ENCODE measurements around the gene CDC42BPB.

The CDC42BPB gene

DNA sequence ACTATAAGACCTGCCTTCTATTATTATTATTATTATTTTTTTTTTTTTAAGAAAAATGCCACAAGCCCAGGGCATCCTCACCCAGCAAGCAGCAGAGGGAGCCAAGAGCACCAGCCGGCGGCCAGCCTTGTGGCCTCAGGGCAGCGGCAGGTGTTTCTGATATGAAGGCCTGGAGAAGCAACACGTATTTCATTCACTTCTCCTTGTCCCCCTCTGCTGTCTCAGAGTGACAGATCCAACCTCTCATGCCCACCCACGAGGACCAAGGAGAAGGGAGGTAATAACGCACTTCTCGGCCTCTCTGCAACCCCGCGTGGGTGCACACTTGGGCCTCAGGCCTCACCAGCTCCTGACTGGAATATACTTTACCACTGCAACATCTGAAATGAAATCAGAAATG is 25.4 kb downstream of the CDC42BPB start:
- Histone ChIP-seq H3K9me2 (replicated peaks; ENCODE audit: insufficient read depth, low read length) (no peaks in the 10 kb centered on the region), H3K4me3 (ENCODE audit: low read length) (no peak overlapping the region), H3K36me3 (replicated peaks; ENCODE audit: insufficient read depth, low read length) (no peaks in the 10 kb centered on the region), H3K4me1 (ENCODE audit: low read length) (no peaks in the 10 kb centered on the region), H3K4me2 (ENCODE audit: low read depth, low read length) (no peak overlapping the region), H3K27ac (ENCODE audit: low read length) (no peak overlapping the region), H3K9ac (ENCODE audit: low read length) (no peak overlapping the region), H4K20me1 (ENCODE audit: insufficient read depth, low read length) (no peaks in the 10 kb centered on the region), H3K27me3 (replicated peaks; ENCODE audit: insufficient read depth, low read length) (no peaks in the 10 kb centered on the region), H3K79me2 (ENCODE audit: low read length) (no peaks in the 10 kb centered on the region), H3K9me3 (replicated peaks; ENCODE audit: insufficient read depth, low read length) (no peaks in the 10 kb centered on the region), H2AFZ (ENCODE audit: low read length) (no peak overlapping the region), H3F3A (ENCODE audit: insufficient read depth, low read length) (no peaks in the 10 kb centered on the region)
- DNase-seq: no peak
- no peak for TF ChIP-seq EZH2 (optimal IDR thresholded peaks at IDR 0.05; ENCODE audit: low read depth, low read length)
- TF ChIP-seq EZH2phosphoT487 (IDR thresholded peaks at IDR 0.05; ENCODE audit: low read length): no peak
- TF ChIP-seq, protein P1, sequence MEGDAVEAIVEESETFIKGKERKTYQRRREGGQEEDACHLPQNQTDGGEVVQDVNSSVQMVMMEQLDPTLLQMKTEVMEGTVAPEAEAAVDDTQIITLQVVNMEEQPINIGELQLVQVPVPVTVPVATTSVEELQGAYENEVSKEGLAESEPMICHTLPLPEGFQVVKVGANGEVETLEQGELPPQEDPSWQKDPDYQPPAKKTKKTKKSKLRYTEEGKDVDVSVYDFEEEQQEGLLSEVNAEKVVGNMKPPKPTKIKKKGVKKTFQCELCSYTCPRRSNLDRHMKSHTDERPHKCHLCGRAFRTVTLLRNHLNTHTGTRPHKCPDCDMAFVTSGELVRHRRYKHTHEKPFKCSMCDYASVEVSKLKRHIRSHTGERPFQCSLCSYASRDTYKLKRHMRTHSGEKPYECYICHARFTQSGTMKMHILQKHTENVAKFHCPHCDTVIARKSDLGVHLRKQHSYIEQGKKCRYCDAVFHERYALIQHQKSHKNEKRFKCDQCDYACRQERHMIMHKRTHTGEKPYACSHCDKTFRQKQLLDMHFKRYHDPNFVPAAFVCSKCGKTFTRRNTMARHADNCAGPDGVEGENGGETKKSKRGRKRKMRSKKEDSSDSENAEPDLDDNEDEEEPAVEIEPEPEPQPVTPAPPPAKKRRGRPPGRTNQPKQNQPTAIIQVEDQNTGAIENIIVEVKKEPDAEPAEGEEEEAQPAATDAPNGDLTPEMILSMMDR (IDR thresholded peaks at IDR 0.05; ENCODE audit: low read length): no peak

DNA sequence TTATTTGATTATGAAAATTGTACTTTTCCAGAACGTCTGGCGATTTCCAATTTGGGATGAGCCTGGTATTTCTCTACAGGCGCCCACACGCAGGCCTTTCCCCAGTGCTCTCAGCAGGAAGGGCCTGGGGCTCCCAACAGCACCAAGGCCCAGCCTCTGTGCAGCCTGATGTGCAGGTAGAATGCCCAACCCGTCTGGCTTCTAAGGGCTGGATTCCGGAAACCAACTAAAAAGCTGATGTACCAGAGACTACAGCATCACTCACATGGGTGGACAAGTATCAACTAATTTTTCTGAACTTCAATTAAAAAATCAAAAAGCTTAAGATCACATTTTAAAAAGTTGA is 25.8 kb downstream of the CDC42BPB start:
- Histone ChIP-seq H3K9me3 (replicated peaks; ENCODE audit: insufficient read depth, low read length) (no peaks in the 10 kb centered on the region), H3K4me1 (ENCODE audit: low read length) (no peaks in the 10 kb centered on the region), H3K27me3 (replicated peaks; ENCODE audit: insufficient read depth, low read length) (no peaks in the 10 kb centered on the region), H3K4me3 (ENCODE audit: low read length) (no peak overlapping the region), H3K9me2 (replicated peaks; ENCODE audit: insufficient read depth, low read length) (no peaks in the 10 kb centered on the region), H3K79me2 (ENCODE audit: low read length) (no peaks in the 10 kb centered on the region), H2AFZ (ENCODE audit: low read length) (no peak overlapping the region), H3K9ac (ENCODE audit: low read length) (no peak overlapping the region), H3F3A (ENCODE audit: insufficient read depth, low read length) (no peaks in the 10 kb centered on the region), H3K27ac (ENCODE audit: low read length) (no peak overlapping the region), H3K36me3 (replicated peaks; ENCODE audit: insufficient read depth, low read length) (no peaks in the 10 kb centered on the region), H3K4me2 (ENCODE audit: low read depth, low read length) (no peak overlapping the region), H4K20me1 (ENCODE audit: insufficient read depth, low read length) (no peaks in the 10 kb centered on the region)
- DNase-seq: no peak
- no peak for TF ChIP-seq EZH2phosphoT487 (IDR thresholded peaks at IDR 0.05; ENCODE audit: low read length)
- TF ChIP-seq, protein P1 (IDR thresholded peaks at IDR 0.05; ENCODE audit: low read length): no peak
- no peak for TF ChIP-seq EZH2 (optimal IDR thresholded peaks at IDR 0.05; ENCODE audit: low read depth, low read length)

DNA sequence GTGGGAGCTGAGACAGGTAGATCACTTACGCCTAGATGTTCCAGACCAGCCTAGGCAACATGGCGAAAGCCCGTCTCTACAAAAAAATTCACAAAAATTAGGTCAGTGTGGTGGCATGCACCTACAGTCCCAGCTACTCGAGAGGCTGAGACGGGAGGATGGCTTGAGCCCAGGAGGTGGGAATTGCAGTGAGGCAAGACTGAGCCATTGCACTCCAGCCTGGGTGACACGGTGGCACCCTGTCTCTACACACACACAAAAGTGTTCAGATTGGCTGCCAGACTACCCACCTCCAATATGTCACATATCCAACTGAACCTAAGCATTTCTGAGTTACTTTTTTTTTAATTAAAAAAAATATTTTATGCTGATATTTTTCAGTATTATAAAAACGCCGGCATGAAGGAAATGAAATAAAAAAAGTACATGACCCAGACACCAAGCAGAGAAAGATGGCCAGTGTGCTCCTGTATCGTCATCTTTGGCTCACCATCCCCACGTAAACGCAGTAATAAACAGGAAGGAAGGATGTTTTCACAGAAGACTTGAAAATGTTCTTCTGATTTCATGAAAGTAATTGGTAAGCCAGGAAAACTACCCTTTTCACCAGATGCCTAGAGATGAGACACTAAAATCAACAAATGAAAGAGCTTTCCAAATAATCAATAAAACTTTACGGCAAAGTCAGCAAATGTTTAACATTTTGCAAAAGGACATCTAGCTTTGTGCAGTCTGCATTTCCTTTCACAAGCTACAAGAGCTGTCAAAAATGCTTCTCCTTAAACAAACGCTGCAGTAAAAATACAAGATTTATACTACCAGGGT is 26.4 kb downstream of the CDC42BPB start:
- H3K27ac ChIP-seq (ENCODE audit: low read length): no peak overlapping the region
- H3K4me1 ChIP-seq (ENCODE audit: low read length): no peaks in the 10 kb centered on the region
- H3K9me3 ChIP-seq (replicated peaks; ENCODE audit: insufficient read depth, low read length): no peaks in the 10 kb centered on the region
- H2AFZ ChIP-seq (ENCODE audit: low read length): no peak overlapping the region
- no peak overlapping the region for H3K9ac ChIP-seq (ENCODE audit: low read length)
- no peaks in the 10 kb centered on the region for H3K27me3 ChIP-seq (replicated peaks; ENCODE audit: insufficient read depth, low read length)
- TF ChIP-seq, protein P1 (IDR thresholded peaks at IDR 0.05; ENCODE audit: low read length): no peak
- TF ChIP-seq EZH2 (optimal IDR thresholded peaks at IDR 0.05; ENCODE audit: low read depth, low read length) (no peak), EZH2phosphoT487 (IDR thresholded peaks at IDR 0.05; ENCODE audit: low read length) (no peak)
- H3K36me3 ChIP-seq (replicated peaks; ENCODE audit: insufficient read depth, low read length): no peaks in the 10 kb centered on the region
- no peak overlapping the region for H3K4me2 ChIP-seq (ENCODE audit: low read depth, low read length)
- H3K4me3 ChIP-seq (ENCODE audit: low read length): no peak overlapping the region
- H3K9me2 ChIP-seq (replicated peaks; ENCODE audit: insufficient read depth, low read length): no peaks in the 10 kb centered on the region
- no peak for DNase-seq
- H4K20me1 ChIP-seq (ENCODE audit: insufficient read depth, low read length): no peaks in the 10 kb centered on the region
- H3K79me2 ChIP-seq (ENCODE audit: low read length): no peaks in the 10 kb centered on the region
- H3F3A ChIP-seq (ENCODE audit: insufficient read depth, low read length): no peaks in the 10 kb centered on the region
